ENCODE measurements around the gene CLEC19A. TPM values are rescaled to one million over a fixed set of nuclear protein-coding genes. Genes with fewer than 3 reads are reported as not detected.
A peak's percentile ranks its signal among the peaks of the same experiment; 100 is the strongest.

CLEC19A gene
- total and polyA plus RNA-seq, 8 donors, result 0.18 to 0.99 (median 0.49) TPM

DNA sequence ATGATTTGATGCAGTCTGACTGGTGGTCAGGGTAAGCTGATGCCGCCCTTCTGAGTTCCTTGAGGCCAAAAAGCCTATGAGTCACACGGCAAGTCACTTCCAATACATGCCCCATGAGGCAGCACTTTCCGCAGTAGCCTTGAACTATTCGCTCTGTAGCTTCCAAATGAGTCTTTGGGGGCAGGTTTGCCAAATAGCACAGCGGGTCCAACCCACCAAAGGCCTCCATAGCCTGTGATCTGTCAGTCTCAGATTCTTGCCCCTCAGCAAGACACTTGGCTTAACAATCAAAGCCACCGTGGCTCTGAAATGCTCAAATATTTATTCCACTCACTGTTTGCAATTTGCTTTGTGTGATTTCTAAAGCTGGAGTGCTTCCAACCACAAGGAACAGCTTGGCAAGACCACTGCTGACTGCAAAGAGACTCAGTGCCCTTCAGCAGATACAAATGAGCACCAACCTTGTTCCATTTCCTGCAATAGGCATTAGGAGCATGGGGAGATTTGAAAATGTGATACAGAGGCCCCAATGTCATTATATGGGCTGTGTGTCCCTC, 45.4 kb downstream of the CLEC19A start:
- TF ChIP-seq, protein P1, sequence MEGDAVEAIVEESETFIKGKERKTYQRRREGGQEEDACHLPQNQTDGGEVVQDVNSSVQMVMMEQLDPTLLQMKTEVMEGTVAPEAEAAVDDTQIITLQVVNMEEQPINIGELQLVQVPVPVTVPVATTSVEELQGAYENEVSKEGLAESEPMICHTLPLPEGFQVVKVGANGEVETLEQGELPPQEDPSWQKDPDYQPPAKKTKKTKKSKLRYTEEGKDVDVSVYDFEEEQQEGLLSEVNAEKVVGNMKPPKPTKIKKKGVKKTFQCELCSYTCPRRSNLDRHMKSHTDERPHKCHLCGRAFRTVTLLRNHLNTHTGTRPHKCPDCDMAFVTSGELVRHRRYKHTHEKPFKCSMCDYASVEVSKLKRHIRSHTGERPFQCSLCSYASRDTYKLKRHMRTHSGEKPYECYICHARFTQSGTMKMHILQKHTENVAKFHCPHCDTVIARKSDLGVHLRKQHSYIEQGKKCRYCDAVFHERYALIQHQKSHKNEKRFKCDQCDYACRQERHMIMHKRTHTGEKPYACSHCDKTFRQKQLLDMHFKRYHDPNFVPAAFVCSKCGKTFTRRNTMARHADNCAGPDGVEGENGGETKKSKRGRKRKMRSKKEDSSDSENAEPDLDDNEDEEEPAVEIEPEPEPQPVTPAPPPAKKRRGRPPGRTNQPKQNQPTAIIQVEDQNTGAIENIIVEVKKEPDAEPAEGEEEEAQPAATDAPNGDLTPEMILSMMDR (IDR thresholded peaks at IDR 0.05), result no peak
- no peaks in the 10 kb centered on the region for H3K27me3 ChIP-seq
- no peaks in the 10 kb centered on the region for H3K36me3 ChIP-seq
- peak overlapping the region in 1 of 2 donors; percentile 38 for H3K27ac ChIP-seq
- H3K4me3 ChIP-seq, result no peak overlapping the region
- DNase-seq, result peak in 2 of 4 donors; percentile 55 to 70
- intact Hi-C loops (cut with DNase I), result no loop called here
- no peaks in the 10 kb centered on the region for H3K9me3 ChIP-seq
- peak; percentile 85 for ATAC-seq
- peaks cover 0 to 7% of the 10 kb centered on the region in 2 donors for H3K4me1 ChIP-seq

DNA sequence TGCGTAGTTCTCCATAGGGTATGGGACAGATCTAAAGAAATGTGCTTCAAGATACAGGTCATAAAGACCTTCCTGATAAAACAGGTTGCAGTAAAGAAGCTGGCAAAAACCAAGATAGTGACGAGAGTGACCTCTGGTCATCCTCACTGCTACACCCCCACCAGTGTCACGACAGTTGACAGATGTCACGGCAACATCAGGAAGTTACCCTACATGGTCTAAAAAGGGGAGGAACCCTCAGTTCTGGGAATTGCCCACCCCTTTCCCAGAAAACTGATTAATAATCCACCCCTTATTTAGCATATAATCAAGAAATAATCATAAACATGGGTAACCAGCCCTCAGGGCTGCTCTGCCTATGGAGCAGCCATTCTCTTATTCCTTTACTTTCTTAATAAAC, 46.3 kb downstream of the CLEC19A start:
- intact Hi-C loops (cut with DNase I), result no loop called here
- no peaks in the 10 kb centered on the region for H3K27me3 ChIP-seq
- peaks cover 0 to 7% of the 10 kb centered on the region in 2 donors for H3K4me1 ChIP-seq
- H3K4me3 ChIP-seq, result no peak overlapping the region
- H3K27ac ChIP-seq, result no peak overlapping the region
- H3K9me3 ChIP-seq, result no peaks in the 10 kb centered on the region
- DNase-seq (no peak), ATAC-seq (no peak)
- TF ChIP-seq, protein P1 (IDR thresholded peaks at IDR 0.05), result no peak
- no peaks in the 10 kb centered on the region for H3K36me3 ChIP-seq

GRCh38 chr16:19338335-19338734, 52.8 kb downstream of the CLEC19A start:
- Histone ChIP-seq H3K4me3 (no peak overlapping the region), H3K4me1 (no peaks in the 10 kb centered on the region), H3K36me3 (no peaks in the 10 kb centered on the region), H3K9me3 (no peaks in the 10 kb centered on the region), H3K27me3 (no peaks in the 10 kb centered on the region), H3K27ac (no peak overlapping the region)
- ATAC-seq (no peak), DNase-seq (no peak)
- TF ChIP-seq, protein P1 (IDR thresholded peaks at IDR 0.05), result no peak
- intact Hi-C loops (cut with DNase I), result no loop called here

- intact Hi-C loops (cut with DNase I), result no loop called here
- no peak overlapping the region for H3K4me3 ChIP-seq
- no peaks in the 10 kb centered on the region for H3K36me3 ChIP-seq
- TF ChIP-seq, protein P1 (IDR thresholded peaks at IDR 0.05), result no peak
- H3K9me3 ChIP-seq, result no peaks in the 10 kb centered on the region
- peak overlapping the region; percentile 69 to 73 for H3K27ac ChIP-seq
- H3K27me3 ChIP-seq, result peaks cover 0 to 10% of the 10 kb centered on the region in 2 donors
- peaks cover 0 to 8% of the 10 kb centered on the region in 2 donors for H3K4me1 ChIP-seq
- DNase-seq (peak in 2 of 4 donors; percentile 47 to 61), ATAC-seq (peak; percentile 82)
Observed at GRCh38 chr16:19344224-19344801, 58.8 kb downstream of the CLEC19A start.

DNA sequence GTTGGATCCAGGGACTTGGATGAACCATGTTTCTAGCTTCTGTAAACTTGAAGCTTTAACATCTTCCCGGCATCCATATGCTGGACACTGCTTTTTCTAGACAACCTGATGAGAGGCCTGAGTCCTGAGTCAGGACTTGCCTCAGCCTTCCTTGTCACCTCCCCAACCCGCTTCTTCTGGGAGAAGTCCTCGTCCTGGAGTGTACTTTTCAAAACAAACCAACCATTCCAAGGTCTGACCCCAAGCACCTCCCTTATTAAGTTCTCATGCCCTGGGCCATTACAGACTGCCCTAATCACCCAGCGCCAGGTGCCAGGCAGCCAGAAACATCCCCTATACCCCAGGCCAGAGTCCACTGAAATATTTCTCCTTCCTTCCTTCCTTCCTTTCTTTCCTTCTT, 59.4 kb downstream of the CLEC19A start:
- TF ChIP-seq, protein P1 (IDR thresholded peaks at IDR 0.05), result no peak
- Histone ChIP-seq H3K4me3 (no peak overlapping the region), H3K27ac (peak overlapping the region; percentile 69 to 73), H3K27me3 (peaks cover 0 to 10% of the 10 kb centered on the region in 2 donors), H3K4me1 (peaks cover 0 to 8% of the 10 kb centered on the region in 2 donors), H3K9me3 (no peaks in the 10 kb centered on the region), H3K36me3 (no peaks in the 10 kb centered on the region)
- DNase-seq (peak in 1 of 4 donors; percentile 40), ATAC-seq (peak; percentile 68)
- intact Hi-C loops (cut with DNase I), result no loop called here

All from left lung (tissue), 10 donors.